Endothelial cell of umbilical vein (primary cell): ENCODE measurements around the gene MCTP2. TPM values are rescaled to one million over a fixed set of nuclear protein-coding genes. Genes with fewer than 3 reads are reported as not detected.
A peak's percentile ranks its signal among the peaks of the same experiment; 100 is the strongest.

Source experiments
- BruUV-seq: library from RNA; stranded (reverse); fragments of 400-500 nt; replicated peaks from 2 replicates; lab custom pipeline; 2021; lab: Mats Ljungman, UMichigan
- CTCF ChIA-PET: fragments of 300-600, 350-600 bp; sonication (Branson Sonifier 250); formaldehyde crosslinking; loops from one replicate; lab custom pipeline; 2021; ENCODE audit warnings: antibody characterized with exemption, inconsistent platforms; lab: Charles Lee
- POLR2A ChIA-PET: fragments of 300-600, 350-600 bp; sonication (Branson Sonifier 250); formaldehyde crosslinking; loops from one replicate; lab custom pipeline; 2021; ENCODE audit warnings: antibody characterized with exemption, inconsistent platforms; lab: Charles Lee
- DNase-seq: peaks from one replicate; pipeline ENCODE4 v3.0.0-alpha.2; 2011; ENCODE audit warnings: low read depth, low spot score
- FAIRE-seq: peaks from 2 replicates; lab custom pipeline; 2011; peaks lifted over from hg19 to GRCh38; lab: Jason Lieb, UNC
- H2AFZ ChIP-seq: 2 replicates; pipeline ENCODE4 v1.6.0; 2012; ENCODE audit warnings: low read depth, low read length, control low read depth, inconsistent platforms
- H3K27ac ChIP-seq: 2 replicates; pipeline ENCODE4 v1.5.1; 2011; ENCODE audit warnings: low read depth, mild to moderate bottlenecking, control low read depth, low read length, moderate library complexity; ENCODE audit not compliant: insufficient read depth
- H3K27me3 ChIP-seq, 2 experiments: 2 replicates each; pipeline versions ENCODE4 v1.6.0 to v1.6.1; 2011; ENCODE audit warnings: low read length in 2 of 2, mixed read lengths in 1 of 2; ENCODE audit not compliant: control insufficient read depth in 2 of 2, insufficient read depth in 2 of 2
- H3K36me3 ChIP-seq, 2 experiments: 2 replicates in 1 of 2; 3 replicates in 1 of 2; pipeline ENCODE4 v1.5.1; 2011; ENCODE audit warnings: low read length in 2 of 2, mild to moderate bottlenecking in 1 of 2, moderate library complexity in 1 of 2; ENCODE audit not compliant: control insufficient read depth in 2 of 2, insufficient read depth in 2 of 2; ENCODE audit errors: extremely low read depth in 1 of 2
- H3K4me1 ChIP-seq: 3 replicates; pipeline ENCODE4 v1.5.1; 2011; ENCODE audit warnings: mild to moderate bottlenecking, low read length; ENCODE audit not compliant: control insufficient read depth, insufficient read depth; ENCODE audit errors: extremely low read depth
- H3K4me2 ChIP-seq: 2 replicates; pipeline ENCODE4 v1.6.1; 2011; ENCODE audit warnings: low read length, control low read depth, mixed read lengths; ENCODE audit not compliant: insufficient read depth
- H3K4me3 ChIP-seq, 3 experiments: fragments of 200-600 bp in 1 of 3; sonication (generic), shearing (Covaris generic) in 1 of 3; replicated peaks in 1 of 3; 2 replicates each; pipeline ENCODE4 v1.5.1; 2011 to 2016; ENCODE audit warnings: control low read depth in 3 of 3, low read length in 3 of 3, mild to moderate bottlenecking in 2 of 3, inconsistent platforms in 1 of 3, low read depth in 1 of 3, moderate library complexity in 1 of 3; ENCODE audit not compliant: insufficient read depth in 1 of 3
- H3K79me2 ChIP-seq: 2 replicates; pipeline ENCODE4 v1.6.0; 2012; ENCODE audit warnings: low read length, inconsistent platforms; ENCODE audit not compliant: control insufficient read depth, insufficient read depth
- H3K9ac ChIP-seq: replicated peaks from 2 replicates; pipeline ENCODE3; 2011; ENCODE audit warnings: low read length, control low read depth; ENCODE audit not compliant: insufficient read depth; ENCODE audit errors: extremely low read depth
- H3K9me1 ChIP-seq: replicated peaks from 3 replicates; pipeline ENCODE4 v1.6.0; 2011; ENCODE audit warnings: mild to moderate bottlenecking, low read length; ENCODE audit not compliant: control insufficient read depth, insufficient read depth; ENCODE audit errors: extremely low read depth
- H3K9me3 ChIP-seq: replicated peaks from 2 replicates; pipeline ENCODE4 v1.5.1; 2012; ENCODE audit warnings: low read length, inconsistent platforms; ENCODE audit not compliant: control insufficient read depth, insufficient read depth
- H4K20me1 ChIP-seq: replicated peaks from 2 replicates; pipeline ENCODE3; 2011; ENCODE audit warnings: mild to moderate bottlenecking, low read length; ENCODE audit not compliant: control insufficient read depth, insufficient read depth; ENCODE audit errors: extremely low read depth
- EZH2 ChIP-seq: IDR thresholded peaks from 2 replicates; pipeline ENCODE4 v1.6.1; 2012; ENCODE audit warnings: borderline replicate concordance, low read depth, mild to moderate bottlenecking, moderate library complexity, low read length, inconsistent platforms; ENCODE audit not compliant: severe bottlenecking
- FOS ChIP-seq: IDR thresholded peaks from 2 replicates; pipeline ENCODE4 v1.6.1; 2011; ENCODE audit warnings: mild to moderate bottlenecking, low read length, moderate library complexity, borderline replicate concordance; ENCODE audit not compliant: insufficient read depth
- GATA2 ChIP-seq: IDR thresholded peaks from 2 replicates; pipeline ENCODE4 v1.7.0; 2011; ENCODE audit warnings: low read depth, mild to moderate bottlenecking, moderate library complexity, mixed read lengths, low read length; ENCODE audit not compliant: insufficient read length, insufficient read depth
- JUN ChIP-seq: IDR thresholded peaks from 2 replicates; pipeline ENCODE4 v1.6.1; 2011; ENCODE audit warnings: borderline replicate concordance, low read depth; ENCODE audit not compliant: insufficient read length, insufficient read depth
- MYC ChIP-seq: IDR thresholded peaks from one replicate; pipeline ENCODE4 v1.6.1; 2011; ENCODE audit warnings: mild to moderate bottlenecking, low read depth, low read length
- POLR2A ChIP-seq: IDR thresholded peaks from 2 replicates; pipeline ENCODE4 v1.6.1; 2012; ENCODE audit warnings: low read depth, mild to moderate bottlenecking, control low read depth, low read length
- POLR2AphosphoS5 ChIP-seq: IDR thresholded peaks from 2 replicates; pipeline ENCODE4 v1.6.1; 2012; ENCODE audit warnings: low read depth, mild to moderate bottlenecking, control low read depth, low read length, moderate library complexity; ENCODE audit not compliant: insufficient read depth
- dilution Hi-C: fragments of 300-500 bp; cut with MboI; formaldehyde crosslinking; loops from one replicate; pipeline ENCODE4 v1.15.0; 2019; ENCODE audit warnings: low sequenced_read_pairs; ENCODE audit not compliant: extremely low pct_ligation_motif_present
- intact Hi-C: fragments of 100-400 bp; cut with micrococcal nuclease; formaldehyde crosslinking; loops from one replicate; pipeline ENCODE4 v1.10.0; 2022
- polyA plus RNA-seq, 4 experiments: library from polyadenylated mRNA; depleted of rRNA in 3 of 4; stranded (reverse) in 3 of 4; unstranded in 1 of 4; fragments of >200 nt; gene quantifications; 2 replicates each; pipeline versions ENCODE4 v1.2.1 to v1.2.3, GENCODE V29; 2011 to 2012; ENCODE audit warnings: missing spikeins in 1 of 4
- total RNA-seq: library from RNA; stranded (reverse); gene quantifications from 2 replicates; pipeline ENCODE4 v1.2.3, GENCODE V29; 2021
- TF ChIP-seq, protein P1 (sequence below), 2 donors: IDR thresholded peaks; 1 replicate in 1 of 2; 2 replicates in 1 of 2; pipeline ENCODE4 v1.5.1; 2011; ENCODE audit warnings: low read length in 2 of 2, mild to moderate bottlenecking in 2 of 2, moderate library complexity in 2 of 2, control low read depth in 1 of 2, inconsistent platforms in 1 of 2, low read depth in 1 of 2; ENCODE audit not compliant: insufficient read depth in 1 of 2; ENCODE audit errors: extremely low read depth in 1 of 2
- TF ChIP-seq, protein P2 (sequence below): IDR thresholded peaks from 2 replicates; pipeline ENCODE4 v1.6.1; 2011; ENCODE audit not compliant: insufficient read depth, insufficient read length

The MCTP2 gene
- total and polyA plus RNA-seq, 2 donors (not counting 3 experiments of a cell fraction or from before 2014, with no cell fraction given) = 0.01 to 0.75 TPM

DNA sequence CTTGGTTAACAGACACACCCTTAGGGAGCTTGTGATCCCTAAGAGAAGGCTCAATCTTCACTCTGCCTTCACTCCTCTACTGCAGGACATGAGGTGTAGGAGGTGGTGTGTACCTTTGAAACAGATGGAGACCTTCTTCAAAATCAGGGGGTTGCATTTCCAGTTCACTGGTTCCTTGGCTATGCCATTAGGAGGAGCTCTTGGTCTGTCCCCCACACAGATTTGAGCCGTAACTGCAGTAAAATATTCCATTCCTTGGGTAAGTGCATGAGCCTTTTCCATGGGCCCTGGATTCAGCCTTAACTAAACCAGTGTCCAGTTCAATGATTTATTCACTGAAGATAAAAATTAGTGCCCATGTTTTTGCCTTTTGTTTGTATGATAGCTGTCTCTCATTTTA, 144.6 kb downstream of the MCTP2 start:
- Histone ChIP-seq H3K27ac (no peak overlapping the region), H3K4me1 (no peaks in the 10 kb centered on the region), H3K9me3 (no peaks in the 10 kb centered on the region), H3K9ac (no peak overlapping the region), H3K36me3 (no peaks in the 10 kb centered on the region), H3K27me3 (no peaks in the 10 kb centered on the region), H4K20me1 (no peaks in the 10 kb centered on the region), H3K4me2 (no peak overlapping the region), H3K4me3 (no peak overlapping the region), H3K79me2 (no peaks in the 10 kb centered on the region), H2AFZ (no peak overlapping the region), H3K9me1 (no peaks in the 10 kb centered on the region)
- CTCF ChIA-PET = interaction anchor here (2.0 kb wide), 1 partner anchor 19 kb away, joined by 7 read pairs; no protein-coding TSS in a partner anchor
- POLR2A ChIA-PET = no interaction called here
- TF ChIP-seq, protein P1, sequence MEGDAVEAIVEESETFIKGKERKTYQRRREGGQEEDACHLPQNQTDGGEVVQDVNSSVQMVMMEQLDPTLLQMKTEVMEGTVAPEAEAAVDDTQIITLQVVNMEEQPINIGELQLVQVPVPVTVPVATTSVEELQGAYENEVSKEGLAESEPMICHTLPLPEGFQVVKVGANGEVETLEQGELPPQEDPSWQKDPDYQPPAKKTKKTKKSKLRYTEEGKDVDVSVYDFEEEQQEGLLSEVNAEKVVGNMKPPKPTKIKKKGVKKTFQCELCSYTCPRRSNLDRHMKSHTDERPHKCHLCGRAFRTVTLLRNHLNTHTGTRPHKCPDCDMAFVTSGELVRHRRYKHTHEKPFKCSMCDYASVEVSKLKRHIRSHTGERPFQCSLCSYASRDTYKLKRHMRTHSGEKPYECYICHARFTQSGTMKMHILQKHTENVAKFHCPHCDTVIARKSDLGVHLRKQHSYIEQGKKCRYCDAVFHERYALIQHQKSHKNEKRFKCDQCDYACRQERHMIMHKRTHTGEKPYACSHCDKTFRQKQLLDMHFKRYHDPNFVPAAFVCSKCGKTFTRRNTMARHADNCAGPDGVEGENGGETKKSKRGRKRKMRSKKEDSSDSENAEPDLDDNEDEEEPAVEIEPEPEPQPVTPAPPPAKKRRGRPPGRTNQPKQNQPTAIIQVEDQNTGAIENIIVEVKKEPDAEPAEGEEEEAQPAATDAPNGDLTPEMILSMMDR (IDR thresholded peaks at IDR 0.05; ENCODE audit: extremely low read depth in 1 of 2, insufficient read depth in 1 of 2, low read depth in 1 of 2, low read length in 2 of 2) = peak in 1 of 2 donors; percentile 8
- no peak for TF ChIP-seq GATA2
- dilution Hi-C loops = no loop called here
- intact Hi-C loops = no loop called here
- FAIRE-seq (no peak), DNase-seq (no peak)
- no TSS peak for BruUV-seq

DNA sequence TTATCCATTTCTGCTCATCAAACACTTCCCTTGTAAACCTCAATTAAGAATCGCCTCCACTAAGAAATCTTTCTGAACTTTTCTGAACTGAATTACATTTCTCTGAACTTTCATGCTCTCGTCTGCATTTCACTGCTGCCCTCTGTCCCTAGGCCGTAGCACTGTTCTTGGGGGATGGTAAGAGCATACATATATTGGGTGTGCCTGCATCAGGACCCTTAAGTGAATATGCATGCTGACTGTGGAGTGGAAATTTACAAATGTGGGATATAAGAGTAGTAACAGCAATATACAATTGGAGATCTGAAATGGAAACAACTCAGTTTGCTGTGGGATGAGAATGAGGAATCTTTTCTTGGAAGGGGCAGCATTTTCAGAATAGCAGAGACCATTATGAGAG, 148.6 kb downstream of the MCTP2 start:
- no peak for FAIRE-seq
- Histone ChIP-seq H3K9ac (no peak overlapping the region), H3K36me3 (no peaks in the 10 kb centered on the region), H2AFZ (no peak overlapping the region), H3K4me1 (no peaks in the 10 kb centered on the region), H3K79me2 (no peaks in the 10 kb centered on the region), H3K4me2 (no peak overlapping the region), H3K9me1 (no peaks in the 10 kb centered on the region), H4K20me1 (no peaks in the 10 kb centered on the region), H3K27ac (no peak overlapping the region), H3K4me3 (no peak overlapping the region), H3K9me3 (no peaks in the 10 kb centered on the region), H3K27me3 (no peaks in the 10 kb centered on the region)
- dilution Hi-C loops = no loop called here
- CTCF ChIA-PET = no interaction called here
- intact Hi-C loops = no loop called here
- BruUV-seq = no TSS peak
- POLR2A ChIA-PET = no interaction called here
- TF ChIP-seq POLR2AphosphoS5 (no peak), POLR2A (no peak), FOS (no peak), JUN (no peak), GATA2 (no peak), EZH2 (no peak), MYC (no peak)
- TF ChIP-seq, protein P1 (IDR thresholded peaks at IDR 0.05; ENCODE audit: extremely low read depth in 1 of 2, insufficient read depth in 1 of 2, low read depth in 1 of 2, low read length in 2 of 2) = no peak
- TF ChIP-seq, protein P2, sequence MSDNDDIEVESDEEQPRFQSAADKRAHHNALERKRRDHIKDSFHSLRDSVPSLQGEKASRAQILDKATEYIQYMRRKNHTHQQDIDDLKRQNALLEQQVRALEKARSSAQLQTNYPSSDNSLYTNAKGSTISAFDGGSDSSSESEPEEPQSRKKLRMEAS = no peak
- DNase-seq = no peak
